Germinal center (tissue), 1 donor: ENCODE measurements around the gene LBX1.
A peak's percentile ranks its signal among the peaks of the same experiment; 100 is the strongest.

Source experiments
- DNase-seq: peaks from one replicate; pipeline ENCODE4 v3.0.0; 2012; ENCODE audit warnings: mixed read lengths, low spot score

Gene LBX1

DNA sequence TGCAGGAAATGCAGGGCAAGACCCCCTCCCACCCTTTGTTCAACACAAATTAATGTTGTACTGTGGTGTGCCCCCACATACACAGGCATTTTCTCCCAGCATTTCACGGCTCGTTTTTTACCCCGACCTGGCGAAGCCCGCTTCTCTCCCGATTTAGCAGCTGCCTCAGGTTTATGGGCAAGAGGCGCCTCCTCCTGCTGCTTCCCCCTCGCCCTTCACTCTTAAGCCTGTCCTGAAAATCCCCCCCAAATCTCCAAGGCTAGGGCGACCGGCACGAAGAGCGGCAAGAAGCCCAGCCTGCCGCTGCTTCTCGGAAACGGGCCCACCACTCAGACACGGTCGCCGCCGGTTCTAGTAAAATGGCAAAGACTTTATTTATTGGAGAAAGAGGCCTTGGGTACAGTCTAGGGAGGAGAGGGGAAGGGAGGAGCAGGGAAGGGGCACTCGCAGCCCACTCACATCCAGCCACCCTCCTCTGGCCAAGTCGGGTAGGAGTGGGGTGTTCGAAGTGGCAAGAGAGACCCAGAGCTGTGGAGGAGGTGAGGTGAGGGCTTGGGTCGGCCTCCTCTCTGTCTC, 3.3 kb downstream of the LBX1 start:
- DNase-seq = no peak

DNA sequence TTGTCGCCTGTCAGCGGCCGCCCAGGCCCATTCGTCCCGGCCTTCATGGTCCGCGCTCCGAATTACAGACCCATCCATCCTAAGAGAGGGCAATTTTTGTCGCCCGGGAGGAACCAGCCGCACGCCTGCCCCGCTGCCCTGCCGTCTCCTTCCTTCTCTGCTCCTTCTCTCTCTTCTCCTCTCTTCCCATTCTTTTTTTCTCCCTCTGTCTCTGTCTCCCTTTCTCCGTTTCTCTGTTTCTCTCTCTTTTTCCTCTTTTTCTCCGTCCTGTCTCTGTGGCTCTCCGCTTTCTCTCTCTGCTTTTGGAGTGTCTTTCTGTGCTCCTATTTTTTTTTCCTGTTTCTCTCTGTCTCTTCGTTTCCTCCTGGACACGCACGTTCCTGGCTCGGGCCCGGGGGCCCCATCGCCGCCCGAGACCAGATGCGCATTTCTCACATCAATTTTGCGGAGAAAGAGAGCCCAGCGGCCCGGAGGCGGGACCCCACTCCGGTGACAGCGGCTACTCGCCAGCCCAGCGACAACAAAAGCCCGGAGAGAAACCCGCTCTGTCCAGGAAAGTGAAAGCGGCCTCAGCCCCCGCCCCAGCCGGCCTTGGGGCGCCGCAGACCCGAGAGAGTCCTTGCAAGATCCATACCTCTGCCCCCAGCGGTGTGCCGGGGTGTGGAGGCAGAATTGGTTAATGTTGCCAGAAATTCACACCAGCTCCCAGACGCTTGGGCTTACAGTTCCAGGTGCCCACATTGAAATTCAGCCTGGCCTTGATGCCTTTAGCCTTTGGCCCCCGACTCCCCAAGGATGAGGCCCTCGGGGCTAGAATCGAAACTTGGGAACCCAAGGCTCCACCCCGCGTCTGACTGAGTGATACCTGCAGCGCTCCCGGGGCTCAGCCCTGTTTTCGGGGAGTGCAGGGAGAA, 4.1 kb downstream of the LBX1 start:
- no peak for DNase-seq

DNA sequence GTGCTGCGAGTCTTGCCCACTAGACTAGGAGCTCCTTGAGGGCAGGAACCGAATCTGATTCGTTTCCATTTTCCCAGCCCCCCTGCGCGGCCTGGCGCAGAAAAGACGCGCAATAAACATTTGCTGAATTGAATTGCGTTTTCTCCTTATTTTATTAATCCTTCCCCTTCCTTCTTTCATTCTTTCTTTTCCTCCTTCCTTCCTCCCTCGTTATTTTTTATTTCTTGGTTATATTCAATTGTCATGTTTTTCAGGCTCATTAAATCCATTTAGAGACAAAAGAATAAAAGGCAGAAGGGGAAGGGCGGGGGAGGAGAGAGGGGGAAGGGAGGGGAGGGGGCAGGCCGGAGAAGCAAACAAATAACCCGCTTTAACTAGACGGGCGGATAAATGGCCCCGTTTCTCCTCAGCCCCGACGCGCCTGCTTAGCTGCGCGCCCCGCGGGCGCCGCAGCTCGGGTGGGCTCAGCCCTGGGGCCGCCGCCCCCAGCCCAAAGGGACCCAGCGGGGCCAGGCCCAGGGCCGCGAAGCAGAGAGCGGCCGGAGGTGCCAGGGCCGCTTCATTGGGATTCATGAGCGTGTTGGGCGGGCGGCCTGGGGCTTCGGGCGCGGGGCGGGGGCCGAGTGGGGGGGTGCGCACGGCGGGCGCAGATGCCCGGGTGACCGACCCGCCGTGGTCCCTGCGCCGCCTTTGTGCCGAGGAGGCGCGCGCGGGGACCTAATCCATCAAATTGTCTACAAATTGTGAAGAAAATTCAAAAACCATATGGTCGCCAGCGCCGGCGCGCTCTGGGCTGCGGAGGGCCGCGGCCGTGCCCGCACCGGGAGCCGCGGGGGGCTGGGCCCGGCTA, 5.0 kb downstream of the LBX1 start:
- no peak for DNase-seq

DNA sequence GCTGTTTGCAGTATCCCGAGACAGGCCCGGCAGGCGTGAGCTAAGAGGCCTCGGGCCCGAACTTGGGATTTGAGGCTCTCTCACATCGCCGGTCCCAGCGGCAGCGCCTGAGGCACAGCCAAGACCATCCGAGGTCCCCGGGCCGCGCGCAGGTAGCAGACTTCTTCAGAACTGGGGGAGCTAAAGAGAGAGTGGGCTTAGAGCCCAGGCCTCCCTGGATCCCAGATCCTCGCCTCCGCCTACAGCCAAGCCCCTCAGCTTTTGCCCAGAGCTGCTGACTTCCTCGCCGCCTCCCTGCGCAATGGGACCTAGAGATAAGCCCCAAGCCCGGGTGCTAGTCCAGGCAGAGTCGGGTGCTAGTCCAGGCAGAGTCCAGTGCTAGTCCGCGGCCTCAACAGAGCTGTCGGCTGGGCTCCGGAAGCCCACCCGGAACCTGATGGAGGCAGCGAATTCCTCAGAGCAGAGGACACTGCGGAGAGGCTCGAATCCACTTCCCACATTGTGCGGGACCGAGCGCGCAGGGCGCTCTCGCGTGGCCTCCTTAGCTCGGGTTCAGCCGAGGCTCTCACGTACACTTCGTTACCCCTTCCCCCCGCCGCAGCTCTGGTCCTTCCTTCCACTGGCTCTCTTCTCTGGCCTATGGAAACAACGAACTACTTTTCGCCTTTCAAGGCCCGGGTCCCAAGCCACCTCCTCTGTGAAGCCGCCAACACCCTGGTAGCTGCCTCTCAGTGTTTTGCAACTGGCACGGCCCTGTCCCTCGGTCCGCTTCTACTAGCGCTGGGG, 5.8 kb downstream of the LBX1 start:
- DNase-seq = no peak

GRCh38 chr10:101222683-101223273, 6.5 kb downstream of the LBX1 start:
- DNase-seq = no peak

DNA sequence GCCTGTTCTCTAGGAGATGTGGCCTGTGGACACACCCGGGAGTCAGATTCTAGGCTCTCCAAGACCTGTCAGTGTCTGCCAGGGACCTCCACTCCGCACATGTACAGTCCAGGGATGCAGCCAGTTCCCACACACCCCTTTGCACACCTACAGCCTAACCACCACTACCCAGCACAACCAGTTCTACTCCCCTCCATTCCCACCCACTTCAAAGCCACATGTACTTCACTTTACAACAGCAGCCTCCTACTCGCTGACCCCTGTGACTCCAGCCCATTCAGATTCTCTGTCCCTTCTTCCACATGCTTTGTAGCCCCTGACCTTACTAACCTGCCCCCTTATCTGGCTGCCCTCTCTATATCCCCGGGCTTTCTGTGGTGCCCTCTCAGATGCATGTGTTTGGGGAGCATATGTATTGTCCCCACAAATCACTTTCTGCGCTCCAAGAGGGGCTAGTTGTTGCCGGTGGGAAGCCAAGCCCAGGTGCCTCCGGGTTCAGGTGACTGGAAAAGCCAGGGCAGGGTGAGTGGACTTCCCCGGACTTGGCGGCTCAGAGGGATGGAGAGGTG, 7.2 kb downstream of the LBX1 start:
- DNase-seq = no peak

- DNase-seq = no peak
Observed at GRCh38 chr10:101221549-101221948, 7.7 kb downstream of the LBX1 start.

GRCh38 chr10:101219946-101220451, 9.3 kb downstream of the LBX1 start:
- DNase-seq = no peak

DNA sequence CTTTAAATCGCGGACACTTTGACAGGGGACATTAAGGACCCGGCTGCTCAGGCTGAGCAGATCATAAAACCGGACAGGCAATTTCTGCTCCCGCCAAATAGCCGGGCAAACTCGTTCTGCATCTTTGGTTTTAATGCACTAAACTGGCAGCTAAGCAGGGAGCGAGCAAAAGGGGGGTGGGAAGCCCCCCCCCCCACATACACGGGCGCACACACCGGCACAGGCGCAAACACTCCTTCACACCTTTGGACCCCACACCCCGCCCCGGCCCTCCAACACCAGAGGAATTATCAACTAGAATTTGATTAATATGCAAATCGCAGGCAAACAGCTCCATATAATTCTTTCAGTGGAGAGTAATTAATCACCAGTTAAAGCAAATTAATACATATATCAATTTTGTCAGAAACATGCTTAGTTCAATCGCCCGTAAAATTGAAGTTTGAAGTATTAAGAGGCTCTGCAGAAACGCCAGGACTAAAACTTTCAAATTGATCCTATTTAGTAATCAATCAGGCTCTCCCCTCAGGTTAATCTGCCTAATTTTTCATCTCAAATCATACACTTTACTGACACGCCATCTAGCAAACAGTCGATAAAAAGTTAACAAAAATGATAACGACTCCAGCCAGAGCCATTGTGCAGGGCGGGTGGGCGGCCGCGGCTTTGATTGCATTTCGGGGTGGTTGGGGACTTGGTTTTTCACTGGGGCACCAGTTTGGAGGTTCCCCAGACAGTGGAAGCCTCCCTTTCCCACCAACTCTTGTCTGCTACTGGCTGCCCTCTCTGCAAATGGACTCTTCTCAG, 9.9 kb downstream of the LBX1 start:
- no peak for DNase-seq

DNA sequence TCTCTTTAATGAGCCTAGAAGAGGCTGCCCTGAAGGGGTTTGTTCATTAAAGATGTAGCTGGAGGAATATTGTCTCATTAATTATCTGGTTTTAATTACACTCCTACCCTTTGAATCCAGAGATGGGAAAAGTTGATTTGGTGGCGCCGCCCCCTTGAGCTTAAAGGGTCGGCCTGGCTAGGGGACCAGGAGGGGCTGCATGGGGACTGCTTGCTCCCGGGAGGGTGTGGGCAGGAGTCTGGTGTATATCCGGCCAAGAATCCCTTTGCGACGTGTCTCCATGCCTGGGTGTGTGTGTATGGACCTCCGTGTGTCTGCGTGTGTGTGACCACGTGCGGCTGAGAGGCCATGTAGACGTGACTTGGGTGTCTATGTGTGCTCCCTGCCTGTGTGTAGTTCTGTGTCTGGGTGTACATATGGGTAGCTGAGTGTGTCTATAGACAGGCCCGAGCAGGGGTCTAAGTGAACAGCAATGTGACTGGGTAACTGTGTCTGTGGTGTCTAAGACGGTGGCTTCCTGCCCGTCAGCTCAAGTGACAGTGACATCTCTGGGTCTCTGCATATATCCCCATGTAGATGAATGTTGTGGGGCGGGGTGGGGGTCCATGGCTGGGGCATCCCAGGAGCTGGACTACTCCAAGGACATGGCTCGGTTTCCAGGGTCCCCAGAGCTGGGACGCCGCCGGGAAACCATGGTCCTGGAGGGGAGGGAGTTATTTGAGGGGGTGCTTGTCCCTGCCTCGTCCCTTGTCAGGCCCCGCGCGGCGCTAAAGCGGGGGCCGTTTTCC, 10.7 kb downstream of the LBX1 start:
- DNase-seq = no peak

DNA sequence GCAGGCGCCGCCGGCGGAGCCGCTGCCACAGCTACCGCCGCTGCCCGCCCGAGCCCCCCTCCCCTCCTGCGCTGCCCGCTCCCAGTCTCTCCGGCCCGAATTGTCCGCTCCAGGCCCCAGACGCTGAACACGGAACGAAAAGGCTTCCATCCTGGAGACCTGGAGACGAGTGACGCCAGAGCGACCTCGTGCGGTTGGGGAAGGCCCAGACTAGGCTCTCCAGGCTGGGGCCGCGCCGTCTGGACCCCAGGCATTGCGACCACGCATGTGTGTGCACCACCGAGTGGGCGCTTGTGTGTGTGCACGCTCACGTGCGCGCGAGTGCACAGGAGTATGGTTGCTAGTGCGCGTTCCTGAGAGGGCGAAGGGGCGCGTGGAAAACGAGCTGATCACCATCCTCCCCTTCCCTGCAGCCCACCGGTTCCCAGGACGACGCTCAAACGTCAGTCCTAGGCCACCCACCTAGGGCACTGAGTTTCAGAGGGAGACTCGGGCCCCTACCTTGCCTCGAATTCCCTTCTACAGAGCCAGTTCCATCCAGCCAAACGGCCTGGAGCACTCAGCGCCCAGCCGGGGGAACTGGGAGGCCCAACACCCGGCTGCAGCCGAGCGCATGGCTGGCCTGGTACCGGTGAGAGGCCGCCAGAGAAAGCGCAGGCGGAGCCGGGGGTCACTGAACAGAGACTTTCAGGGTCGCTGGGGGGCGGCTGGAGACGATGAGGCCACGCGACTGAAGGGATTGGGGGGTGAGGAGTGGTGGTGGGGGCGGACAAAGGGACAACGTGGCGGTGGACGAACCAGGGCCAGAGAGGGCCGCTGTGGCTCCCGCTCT, 11.6 kb downstream of the LBX1 start:
- no peak for DNase-seq

DNA sequence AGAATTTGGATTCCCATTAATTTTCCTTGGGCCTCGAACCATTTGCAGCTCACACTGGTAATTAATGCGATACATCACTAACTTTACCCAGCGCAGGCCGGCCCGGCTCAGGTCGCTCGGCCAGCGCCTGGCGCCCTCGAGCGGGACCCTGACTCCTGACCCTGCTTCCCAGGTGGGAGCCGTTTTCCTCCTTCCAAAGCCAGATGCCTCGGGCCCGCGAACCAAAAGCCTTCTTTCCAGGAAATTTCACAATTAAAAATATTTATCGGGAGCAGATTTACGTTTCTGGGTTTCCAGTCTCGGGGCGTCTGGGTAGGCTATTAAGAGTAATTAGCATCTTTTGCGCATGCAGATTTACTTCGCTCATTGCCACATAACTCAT, 12.2 kb downstream of the LBX1 start:
- no peak for DNase-seq

- no peak for DNase-seq
Observed at GRCh38 chr10:101216207-101217043, 12.8 kb downstream of the LBX1 start.

GRCh38 chr10:101215397-101216206, 13.7 kb downstream of the LBX1 start:
- no peak for DNase-seq

DNA sequence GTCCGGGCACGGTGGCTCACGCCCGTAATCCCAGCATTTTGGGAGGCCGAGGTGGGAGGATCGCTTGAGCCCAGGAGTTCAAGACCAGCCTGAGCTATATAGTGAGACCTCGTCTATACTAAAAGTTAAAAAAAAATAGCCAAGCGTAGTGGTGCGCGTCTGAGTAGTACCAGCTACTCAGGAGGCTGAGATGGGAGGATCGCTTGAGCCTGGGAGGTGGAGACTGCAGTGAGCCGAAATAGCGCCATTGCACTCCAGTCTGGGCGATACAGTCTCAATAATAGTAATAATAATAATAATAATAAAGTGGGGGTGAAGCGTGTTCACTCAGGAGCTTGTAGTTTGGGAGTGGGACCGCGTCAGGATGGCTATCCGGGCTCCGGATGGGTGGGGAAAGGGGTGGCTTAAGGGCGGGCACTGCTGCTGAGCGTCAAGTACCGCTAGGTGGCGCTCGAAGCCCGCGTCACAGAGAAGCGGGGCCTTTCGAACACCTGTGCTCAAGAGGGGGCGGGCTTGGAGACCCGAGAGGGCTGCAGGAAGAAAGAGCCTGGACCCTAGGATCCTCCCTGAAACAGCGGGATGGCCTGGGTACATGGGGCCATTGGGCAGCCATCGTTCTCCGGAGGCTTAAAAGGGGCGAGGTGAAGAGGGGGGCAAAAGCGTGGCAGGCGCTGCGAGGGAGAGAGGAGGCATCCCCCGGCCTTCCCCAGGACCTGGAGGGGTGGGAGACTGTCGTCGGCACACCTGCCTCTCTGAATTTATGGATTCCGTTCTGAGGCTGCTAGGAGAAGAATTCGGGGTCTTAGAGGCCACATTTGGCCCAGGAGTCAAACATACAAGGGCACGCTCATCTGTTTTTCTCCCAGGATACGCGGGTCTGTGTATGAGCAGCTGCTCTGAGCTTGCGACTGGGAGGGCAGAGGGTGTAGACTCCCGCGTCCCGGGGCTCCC, 14.5 kb downstream of the LBX1 start:
- peak; percentile 68 for DNase-seq
